GM10847 (cell line): ENCODE measurements around the gene HYAL1.

Experiments used
- POLR2A ChIP-seq: IDR thresholded peaks from 2 replicates; pipeline ENCODE4 v1.6.1; 2011; ENCODE audit not compliant: insufficient read length; ENCODE audit errors: extremely low read depth

HYAL1 gene

GRCh38 chr3:50303013-50303815 lies at the start of gene HYAL1:
Gene HYAL1, minus strand, starts transcription at chr3:50303574. Its CDS starts 618 bp downstream, at chr3:50302956.
- TF ChIP-seq POLR2A = no peak

- TF ChIP-seq POLR2A = no peak
Measured at GRCh38 chr3:50352781-50353180, 49.4 kb upstream of the HYAL1 start.

- no peak for TF ChIP-seq POLR2A
Measured at GRCh38 chr3:50351323-50351697, 47.9 kb upstream of the HYAL1 start.

- TF ChIP-seq POLR2A = peak; percentile 92
Measured at GRCh38 chr3:50350527-50351322, 47.4 kb upstream of the HYAL1 start, which contains the start of the genes CYB561D2 and NPRL2. Gene CYB561D2, plus strand, starts transcription at chr3:50350862. Its CDS starts 572 bp downstream, at chr3:50351434. Gene NPRL2, minus strand, starts transcription at chr3:50350775. Its CDS starts 123 bp downstream, at chr3:50350652.

GRCh38 chr3:50350213-50350526 lies 46.8 kb upstream of the HYAL1 start:
- no peak for TF ChIP-seq POLR2A

- TF ChIP-seq POLR2A = no peak
Measured at GRCh38 chr3:50347187-50347813, 43.9 kb upstream of the HYAL1 start.

GRCh38 chr3:50345586-50346234 lies 42.3 kb upstream of the HYAL1 start, which contains the start of gene ZMYND10:
Gene ZMYND10, minus strand, starts transcription at chr3:50345732. Its CDS starts 153 bp downstream, at chr3:50345579.
- no peak for TF ChIP-seq POLR2A

GRCh38 chr3:50345008-50345407 lies 41.6 kb upstream of the HYAL1 start:
- no peak for TF ChIP-seq POLR2A

GRCh38 chr3:50342813-50343633 lies 39.6 kb upstream of the HYAL1 start:
- TF ChIP-seq POLR2A = no peak

GRCh38 chr3:50341996-50342650 lies 38.7 kb upstream of the HYAL1 start:
- TF ChIP-seq POLR2A = no peak

GRCh38 chr3:50341537-50341936 lies 38.2 kb upstream of the HYAL1 start:
- TF ChIP-seq POLR2A = no peak

GRCh38 chr3:50340448-50341329 lies 37.3 kb upstream of the HYAL1 start, which contains the start of gene RASSF1:
Gene RASSF1, minus strand, starts transcription at chr3:50340836. Its CDS starts 31 bp downstream, at chr3:50340805.
- peak; percentile 62 for TF ChIP-seq POLR2A

GRCh38 chr3:50340147-50340447 lies 36.7 kb upstream of the HYAL1 start:
- no peak for TF ChIP-seq POLR2A
